ES-I3 (cell line): ENCODE data around the gene EPB41L3.

ENCODE experiments used
- H3K36me3 ChIP-seq: 2 replicates; pipeline ENCODE4 v1.6.1; 2013; ENCODE audit warnings: mild to moderate bottlenecking, low read length, control low read depth, moderate library complexity; ENCODE audit not compliant: insufficient read depth
- H3K4me1 ChIP-seq: 2 replicates; pipeline ENCODE4 v1.6.1; 2013; ENCODE audit warnings: mild to moderate bottlenecking, control low read depth, low read length; ENCODE audit not compliant: insufficient read depth
- H3K9ac ChIP-seq: 2 replicates; pipeline ENCODE4 v1.6.1; 2013; ENCODE audit warnings: low read depth, mild to moderate bottlenecking, low read length, moderate library complexity
- H3K9me3 ChIP-seq: 2 replicates; pipeline ENCODE4 v1.6.1; 2013; ENCODE audit warnings: mild to moderate bottlenecking, low read length, moderate library complexity; ENCODE audit not compliant: control insufficient read depth, insufficient read depth

EPB41L3 gene

GRCh38 chr18:5543036-5543680 is 639 bp downstream of the EPB41L3 start:
- Histone ChIP-seq H3K36me3 (no peaks in the 10 kb centered on the region), H3K9ac (peak overlapping the region; percentile 87), H3K9me3 (no peaks in the 10 kb centered on the region), H3K4me1 (peaks cover 8% of the 10 kb centered on the region)

DNA sequence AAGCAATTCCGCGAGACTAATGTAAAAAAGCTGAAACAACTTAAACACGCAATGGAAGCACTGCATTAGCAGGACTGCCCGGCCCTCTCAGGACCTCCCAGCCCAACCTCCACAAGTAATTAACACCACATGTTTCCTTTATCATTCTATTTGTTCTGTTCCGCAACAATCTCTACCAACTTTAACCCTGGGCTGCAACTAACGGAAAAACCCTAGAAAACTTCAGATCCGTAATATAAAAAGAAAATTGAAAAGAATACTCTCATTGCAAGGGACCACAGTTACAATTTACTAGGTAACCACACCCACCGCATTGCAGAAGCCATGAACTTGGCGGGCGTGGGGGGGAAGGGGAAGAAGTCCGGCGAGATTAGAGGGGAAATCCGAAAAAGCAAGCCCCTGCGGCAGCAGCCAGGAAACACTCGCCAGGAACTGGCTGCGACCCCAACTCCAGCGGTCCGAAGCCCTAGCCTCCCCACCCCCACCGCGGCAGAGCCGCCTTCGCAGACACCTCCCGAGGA is 1.2 kb downstream of the EPB41L3 start:
- H3K4me1 ChIP-seq: peaks cover 8% of the 10 kb centered on the region
- peak overlapping the region; percentile 87 for H3K9ac ChIP-seq

DNA sequence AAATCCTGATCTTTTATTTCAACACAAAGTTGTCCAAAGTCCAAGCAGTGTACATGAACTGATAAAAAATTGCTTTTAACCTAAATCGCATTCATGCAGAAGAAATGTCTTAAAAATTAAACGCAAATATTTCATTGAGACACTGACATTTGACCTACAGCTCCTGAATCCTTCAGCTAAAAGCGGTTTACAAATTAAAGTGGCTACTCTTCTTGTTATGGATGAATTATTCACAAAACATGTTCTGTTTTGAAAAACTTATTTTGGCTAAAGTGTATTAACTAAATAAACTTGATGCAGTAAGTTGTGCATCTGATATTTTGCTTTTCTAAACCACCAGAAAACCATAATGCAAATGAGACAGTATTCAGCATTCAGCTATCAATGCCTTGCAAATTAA is 2.2 kb downstream of the EPB41L3 start:
- Histone ChIP-seq H3K9ac (peak overlapping the region; percentile 87; the same call in 1 of the 2 replicates), H3K36me3 (no peaks in the 10 kb centered on the region), H3K4me1 (peaks cover 8% of the 10 kb centered on the region), H3K9me3 (no peaks in the 10 kb centered on the region)

More for the DNA sequence above, 1.2 kb downstream of the EPB41L3 start:
- Histone ChIP-seq H3K9me3 (no peaks in the 10 kb centered on the region), H3K36me3 (no peaks in the 10 kb centered on the region)

DNA sequence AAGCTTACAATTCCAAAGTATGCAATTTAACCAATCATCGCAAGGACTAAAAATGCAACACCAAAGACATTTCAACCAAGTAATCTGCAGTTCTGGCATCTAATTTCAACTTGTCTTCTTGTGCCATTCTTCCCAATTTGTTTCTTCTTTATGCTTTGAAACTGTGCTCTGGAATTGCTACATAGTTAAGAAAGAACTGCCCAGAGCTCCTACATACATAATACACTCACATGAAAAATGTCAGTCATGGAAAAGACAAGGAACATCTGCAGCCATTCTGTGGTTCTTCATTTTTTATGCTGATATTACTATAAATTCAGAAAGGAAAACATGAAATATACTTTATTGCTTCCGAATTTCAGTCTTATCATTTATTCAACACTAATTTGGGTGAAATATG is 4.4 kb downstream of the EPB41L3 start:
- H3K36me3 ChIP-seq: no peaks in the 10 kb centered on the region
- peaks cover 5% of the 10 kb centered on the region; the same call in 1 of the 2 replicates for H3K4me1 ChIP-seq
- H3K9me3 ChIP-seq: no peaks in the 10 kb centered on the region
- H3K9ac ChIP-seq: no peak overlapping the region

DNA sequence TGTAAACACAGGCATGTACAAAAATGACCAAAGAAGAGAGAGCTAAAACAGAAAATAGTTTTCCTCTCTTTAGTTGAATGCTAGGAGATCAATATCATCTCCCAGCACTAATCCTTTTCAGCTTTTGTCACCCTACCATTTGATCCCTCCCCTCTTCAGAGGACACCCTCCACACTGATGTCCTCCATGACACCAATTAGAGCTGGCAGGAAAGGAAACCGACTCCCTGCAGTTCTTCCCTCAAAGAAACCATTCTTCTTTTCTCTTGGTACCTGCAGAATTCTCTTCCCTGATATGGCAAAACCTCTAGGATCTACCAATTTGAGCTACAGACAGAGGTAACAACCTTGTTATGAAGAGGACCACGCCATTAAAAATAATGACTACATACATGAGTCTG is 5.3 kb downstream of the EPB41L3 start:
- Histone ChIP-seq H3K9me3 (no peaks in the 10 kb centered on the region), H3K36me3 (no peaks in the 10 kb centered on the region), H3K4me1 (peaks cover 5% of the 10 kb centered on the region; the same call in 1 of the 2 replicates), H3K9ac (no peak overlapping the region)

DNA sequence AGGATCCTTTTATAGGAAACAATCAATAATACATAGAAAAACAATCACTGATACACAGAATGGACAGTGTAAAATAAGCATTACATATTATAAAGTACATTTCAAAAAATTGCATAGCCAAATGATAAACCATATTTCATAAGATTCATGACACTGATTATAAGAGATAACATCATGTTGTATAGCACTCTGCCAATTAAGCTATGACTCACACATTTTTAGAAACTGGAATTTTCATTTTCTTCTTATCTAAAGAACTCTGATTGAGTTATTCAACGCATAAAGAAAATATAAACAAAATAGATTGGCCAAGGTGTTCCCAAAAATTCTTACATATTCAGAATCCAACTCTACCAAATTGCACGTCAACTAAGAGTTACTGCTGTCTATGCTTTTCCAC is 5.9 kb downstream of the EPB41L3 start:
- Histone ChIP-seq H3K9me3 (no peaks in the 10 kb centered on the region), H3K4me1 (peaks cover 5% of the 10 kb centered on the region; the same call in 1 of the 2 replicates), H3K36me3 (no peaks in the 10 kb centered on the region), H3K9ac (no peak overlapping the region)

DNA sequence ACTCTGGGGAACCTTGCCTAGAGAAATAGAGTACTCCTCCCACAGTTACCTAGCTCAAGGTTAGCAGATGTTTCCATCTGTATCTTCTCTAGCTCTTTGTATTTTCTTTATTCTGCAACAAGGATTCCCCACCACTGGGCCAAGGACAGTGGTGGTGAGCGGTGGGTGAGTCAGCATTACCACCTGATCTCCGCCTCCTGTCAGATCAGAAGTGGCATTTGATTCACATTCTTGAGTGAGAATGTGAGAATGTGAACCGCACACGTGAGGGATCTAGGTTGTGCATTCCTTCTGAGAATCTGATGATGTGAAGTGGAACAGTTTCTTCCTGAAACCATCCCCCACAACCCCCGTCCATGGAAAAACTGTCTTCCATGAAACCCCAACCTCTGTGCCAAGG is 9.0 kb downstream of the EPB41L3 start:
- Histone ChIP-seq H3K9me3 (no peaks in the 10 kb centered on the region), H3K36me3 (no peaks in the 10 kb centered on the region), H3K9ac (no peak overlapping the region), H3K4me1 (no peaks in the 10 kb centered on the region)

GRCh38 chr18:5532066-5532465 is 11.7 kb downstream of the EPB41L3 start:
- no peak overlapping the region for H3K9ac ChIP-seq
- no peaks in the 10 kb centered on the region for H3K4me1 ChIP-seq
- H3K9me3 ChIP-seq: no peaks in the 10 kb centered on the region
- no peaks in the 10 kb centered on the region for H3K36me3 ChIP-seq

- H3K9me3 ChIP-seq: no peaks in the 10 kb centered on the region
- no peaks in the 10 kb centered on the region for H3K36me3 ChIP-seq
- H3K9ac ChIP-seq: no peak overlapping the region
- no peaks in the 10 kb centered on the region for H3K4me1 ChIP-seq
Measured at GRCh38 chr18:5530629-5531178, 13.1 kb downstream of the EPB41L3 start.

- no peaks in the 10 kb centered on the region for H3K9me3 ChIP-seq
- no peaks in the 10 kb centered on the region for H3K36me3 ChIP-seq
- H3K4me1 ChIP-seq: no peaks in the 10 kb centered on the region
Measured at GRCh38 chr18:5529471-5529870, 14.3 kb downstream of the EPB41L3 start.

GRCh38 chr18:5527603-5528002 is 16.2 kb downstream of the EPB41L3 start:
- H3K36me3 ChIP-seq: no peaks in the 10 kb centered on the region
- no peak overlapping the region for H3K9ac ChIP-seq
- no peaks in the 10 kb centered on the region for H3K9me3 ChIP-seq
- H3K4me1 ChIP-seq: no peaks in the 10 kb centered on the region

More at GRCh38 chr18:5529471-5529870, 14.3 kb downstream of the EPB41L3 start:
- no peak overlapping the region for H3K9ac ChIP-seq

GRCh38 chr18:5524660-5525059 is 19.1 kb downstream of the EPB41L3 start:
- no peaks in the 10 kb centered on the region for H3K4me1 ChIP-seq
- H3K9ac ChIP-seq: no peak overlapping the region
- H3K36me3 ChIP-seq: no peaks in the 10 kb centered on the region
- H3K9me3 ChIP-seq: no peaks in the 10 kb centered on the region

DNA sequence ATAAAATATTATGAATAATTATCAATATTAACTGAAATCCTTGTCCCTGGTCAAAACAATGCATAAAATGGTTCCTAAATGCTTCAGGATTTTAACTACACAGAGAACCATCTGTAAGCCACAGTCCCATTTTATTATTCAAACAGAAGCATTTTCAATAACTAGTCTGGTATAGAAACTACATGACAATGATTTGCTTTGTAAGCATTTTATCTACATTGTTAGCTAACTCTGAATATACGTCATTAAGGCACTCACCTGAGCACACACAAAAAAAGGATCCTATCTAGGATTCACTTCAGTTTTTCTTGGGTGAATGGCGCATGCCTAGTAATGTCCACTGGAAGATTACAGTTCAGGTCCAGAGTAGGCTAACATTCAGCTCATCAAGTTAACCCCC is 22.8 kb downstream of the EPB41L3 start:
- no peaks in the 10 kb centered on the region for H3K9me3 ChIP-seq
- no peaks in the 10 kb centered on the region for H3K36me3 ChIP-seq
- no peak overlapping the region for H3K9ac ChIP-seq
- no peaks in the 10 kb centered on the region for H3K4me1 ChIP-seq

DNA sequence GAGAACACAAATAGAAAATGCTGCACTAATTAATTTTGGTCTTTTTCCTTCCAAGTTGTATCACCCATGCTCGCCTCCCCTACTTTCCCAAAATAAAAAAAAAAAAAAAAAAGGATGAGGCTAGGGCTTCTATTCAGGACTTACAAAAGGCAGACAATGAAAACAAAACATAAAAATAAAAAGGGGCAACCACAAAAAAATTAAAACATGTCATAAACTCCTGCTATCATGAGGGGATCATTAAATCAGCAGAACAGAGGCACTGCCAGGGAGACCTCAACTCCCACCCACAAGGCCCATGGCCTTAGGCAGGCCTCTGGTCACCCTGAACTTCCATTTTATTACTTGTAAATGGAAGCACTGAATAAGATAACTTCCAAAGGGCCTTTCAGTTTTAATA is 23.3 kb downstream of the EPB41L3 start:
- Histone ChIP-seq H3K4me1 (no peaks in the 10 kb centered on the region), H3K9me3 (no peaks in the 10 kb centered on the region), H3K36me3 (no peaks in the 10 kb centered on the region), H3K9ac (no peak overlapping the region)
